IPS-15b (cell line): ENCODE data around the gene ZFTA.

ENCODE experiments used
- H3K27me3 ChIP-seq: one replicate; pipeline ENCODE4 v1.6.1; 2013; ENCODE audit warnings: low read length; ENCODE audit not compliant: control insufficient read depth, insufficient read depth
- H3K36me3 ChIP-seq: one replicate; pipeline ENCODE4 v1.6.1; 2013; ENCODE audit warnings: low read length; ENCODE audit not compliant: control insufficient read depth, insufficient read depth
- H3K4me1 ChIP-seq: one replicate; pipeline ENCODE4 v1.6.1; 2013; ENCODE audit warnings: mild to moderate bottlenecking, low read length; ENCODE audit not compliant: control insufficient read depth, insufficient read depth
- H3K4me3 ChIP-seq: one replicate; pipeline ENCODE4 v1.5.1; 2013; ENCODE audit warnings: low read depth, low read length
- H3K9ac ChIP-seq: one replicate; pipeline ENCODE4 v1.6.1; 2013; ENCODE audit warnings: low read depth, mild to moderate bottlenecking, low read length
- H3K9me3 ChIP-seq: one replicate; pipeline ENCODE4 v1.6.1; 2013; ENCODE audit warnings: mild to moderate bottlenecking, low read length; ENCODE audit not compliant: control insufficient read depth, insufficient read depth

Gene ZFTA

GRCh38 chr11:63770763-63771162 is 2.2 kb upstream of the ZFTA start:
- no peaks in the 10 kb centered on the region for H3K36me3 ChIP-seq
- H3K27me3 ChIP-seq: peaks cover 18% of the 10 kb centered on the region
- H3K4me3 ChIP-seq: no peak overlapping the region
- no peaks in the 10 kb centered on the region for H3K9me3 ChIP-seq
- no peak overlapping the region for H3K9ac ChIP-seq
- H3K4me1 ChIP-seq: peaks cover 4% of the 10 kb centered on the region

GRCh38 chr11:63769714-63770455 is 1.3 kb upstream of the ZFTA start:
- no peak overlapping the region for H3K9ac ChIP-seq
- H3K4me1 ChIP-seq: peaks cover 6% of the 10 kb centered on the region
- H3K4me3 ChIP-seq: peak overlapping the region; percentile 46
- H3K36me3 ChIP-seq: no peaks in the 10 kb centered on the region
- no peaks in the 10 kb centered on the region for H3K9me3 ChIP-seq
- peaks cover 18% of the 10 kb centered on the region for H3K27me3 ChIP-seq

GRCh38 chr11:63769042-63769713 is 603 bp upstream of the ZFTA start:
- Histone ChIP-seq H3K4me3 (peak overlapping the region; percentile 46), H3K4me1 (peaks cover 9% of the 10 kb centered on the region), H3K27me3 (peaks cover 18% of the 10 kb centered on the region), H3K9ac (no peak overlapping the region), H3K9me3 (no peaks in the 10 kb centered on the region), H3K36me3 (no peaks in the 10 kb centered on the region)

- Histone ChIP-seq H3K9ac (peak overlapping the region; percentile 66), H3K9me3 (no peaks in the 10 kb centered on the region), H3K4me1 (peaks cover 9% of the 10 kb centered on the region)
These were observed 874 bp downstream of the ZFTA start for GRCh38 chr11:63767565-63768236.

GRCh38 chr11:63767267-63767564 is 1.4 kb downstream of the ZFTA start:
- H3K4me3 ChIP-seq: peak overlapping the region; percentile 75
- no peaks in the 10 kb centered on the region for H3K9me3 ChIP-seq
- peaks cover 9% of the 10 kb centered on the region for H3K4me1 ChIP-seq
- H3K9ac ChIP-seq: no peak overlapping the region
- H3K27me3 ChIP-seq: peaks cover 18% of the 10 kb centered on the region
- H3K36me3 ChIP-seq: no peaks in the 10 kb centered on the region

More at GRCh38 chr11:63767565-63768236, 874 bp downstream of the ZFTA start:
- peaks cover 18% of the 10 kb centered on the region for H3K27me3 ChIP-seq
- H3K36me3 ChIP-seq: no peaks in the 10 kb centered on the region
- H3K4me3 ChIP-seq: peak overlapping the region; percentile 75

GRCh38 chr11:63766531-63767235 is 1.9 kb downstream of the ZFTA start:
- Histone ChIP-seq H3K36me3 (no peaks in the 10 kb centered on the region), H3K27me3 (peaks cover 18% of the 10 kb centered on the region), H3K4me1 (peaks cover 9% of the 10 kb centered on the region), H3K4me3 (peak overlapping the region; percentile 75), H3K9ac (no peak overlapping the region), H3K9me3 (no peaks in the 10 kb centered on the region)

GRCh38 chr11:63765688-63766241 is 2.8 kb downstream of the ZFTA start:
- Histone ChIP-seq H3K27me3 (peaks cover 10% of the 10 kb centered on the region), H3K4me1 (peaks cover 16% of the 10 kb centered on the region), H3K36me3 (no peaks in the 10 kb centered on the region), H3K4me3 (no peak overlapping the region), H3K9ac (no peak overlapping the region), H3K9me3 (no peaks in the 10 kb centered on the region)

- H3K4me3 ChIP-seq: peak overlapping the region; percentile 48
- H3K4me1 ChIP-seq: peaks cover 24% of the 10 kb centered on the region
- H3K9ac ChIP-seq: peak overlapping the region; percentile 54
- H3K27me3 ChIP-seq: peaks cover 2% of the 10 kb centered on the region
- no peaks in the 10 kb centered on the region for H3K9me3 ChIP-seq
- no peaks in the 10 kb centered on the region for H3K36me3 ChIP-seq
These were observed 3.6 kb downstream of the ZFTA start for GRCh38 chr11:63764679-63765647.

- H3K36me3 ChIP-seq: no peaks in the 10 kb centered on the region
These were observed 4.3 kb downstream of the ZFTA start for GRCh38 chr11:63764340-63764678.

GRCh38 chr11:63763496-63764339 is 4.9 kb downstream of the ZFTA start:
- no peaks in the 10 kb centered on the region for H3K9me3 ChIP-seq
- peak overlapping the region; percentile 87 for H3K4me3 ChIP-seq
- H3K36me3 ChIP-seq: no peaks in the 10 kb centered on the region
- peak overlapping the region; percentile 89 for H3K9ac ChIP-seq
- peaks cover 26% of the 10 kb centered on the region for H3K4me1 ChIP-seq
- H3K27me3 ChIP-seq: no peaks in the 10 kb centered on the region

More at GRCh38 chr11:63764340-63764678, 4.3 kb downstream of the ZFTA start:
- Histone ChIP-seq H3K27me3 (no peaks in the 10 kb centered on the region), H3K4me1 (peaks cover 26% of the 10 kb centered on the region), H3K9me3 (no peaks in the 10 kb centered on the region), H3K4me3 (peak overlapping the region; percentile 48), H3K9ac (peak overlapping the region; percentile 54)
